ENCODE data around the gene YAF2.
"Not testable (repeated sequence)": the region's sequence is repeated elsewhere in the genome, so short reads cannot be mapped to it uniquely, and the experiment has no call there.

DNA sequence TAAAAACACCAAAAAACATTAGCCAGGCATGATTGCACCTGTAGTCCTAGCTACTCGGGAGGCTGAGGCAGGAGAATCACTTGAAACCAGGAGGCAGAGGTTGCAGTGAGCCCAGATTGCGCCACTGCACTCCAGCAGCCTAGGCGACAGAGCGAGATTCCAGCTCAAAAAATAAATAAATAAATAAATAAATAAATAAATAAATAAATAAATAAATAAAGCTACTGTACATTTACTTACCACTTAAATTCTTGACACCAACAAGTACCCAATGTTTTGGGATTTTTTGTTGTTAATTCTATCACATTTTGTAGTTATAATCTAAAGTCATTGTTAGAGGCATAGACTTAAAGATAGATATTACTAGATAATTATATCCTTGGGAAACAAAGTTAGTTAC lies 22.3 kb downstream of the YAF2 start:
- TF ChIP-seq, protein P1, sequence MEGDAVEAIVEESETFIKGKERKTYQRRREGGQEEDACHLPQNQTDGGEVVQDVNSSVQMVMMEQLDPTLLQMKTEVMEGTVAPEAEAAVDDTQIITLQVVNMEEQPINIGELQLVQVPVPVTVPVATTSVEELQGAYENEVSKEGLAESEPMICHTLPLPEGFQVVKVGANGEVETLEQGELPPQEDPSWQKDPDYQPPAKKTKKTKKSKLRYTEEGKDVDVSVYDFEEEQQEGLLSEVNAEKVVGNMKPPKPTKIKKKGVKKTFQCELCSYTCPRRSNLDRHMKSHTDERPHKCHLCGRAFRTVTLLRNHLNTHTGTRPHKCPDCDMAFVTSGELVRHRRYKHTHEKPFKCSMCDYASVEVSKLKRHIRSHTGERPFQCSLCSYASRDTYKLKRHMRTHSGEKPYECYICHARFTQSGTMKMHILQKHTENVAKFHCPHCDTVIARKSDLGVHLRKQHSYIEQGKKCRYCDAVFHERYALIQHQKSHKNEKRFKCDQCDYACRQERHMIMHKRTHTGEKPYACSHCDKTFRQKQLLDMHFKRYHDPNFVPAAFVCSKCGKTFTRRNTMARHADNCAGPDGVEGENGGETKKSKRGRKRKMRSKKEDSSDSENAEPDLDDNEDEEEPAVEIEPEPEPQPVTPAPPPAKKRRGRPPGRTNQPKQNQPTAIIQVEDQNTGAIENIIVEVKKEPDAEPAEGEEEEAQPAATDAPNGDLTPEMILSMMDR (IDR thresholded peaks at IDR 0.05): not testable (repeated sequence)
- TF ChIP-seq POLR2AphosphoS5 (IDR thresholded peaks at IDR 0.05); POLR2A (IDR thresholded peaks at IDR 0.05); EP300 (IDR thresholded peaks at IDR 0.05; ENCODE audit: low read depth): not testable (repeated sequence)

All from transverse colon (tissue), 4 donors.